NCI-H748 (cell line): Measurements from ENCODE around the gene AP4E1.
"Not testable (repeated sequence)": the region's sequence is repeated elsewhere in the genome, so short reads cannot be mapped to it uniquely, and the experiment has no call there.

Experiments
- DNase-seq: peaks from one replicate; lab custom pipeline; 2025; ENCODE audit not compliant: unreplicated experiment; lab: John Stamatoyannopoulos, UW

AP4E1 gene

DNA sequence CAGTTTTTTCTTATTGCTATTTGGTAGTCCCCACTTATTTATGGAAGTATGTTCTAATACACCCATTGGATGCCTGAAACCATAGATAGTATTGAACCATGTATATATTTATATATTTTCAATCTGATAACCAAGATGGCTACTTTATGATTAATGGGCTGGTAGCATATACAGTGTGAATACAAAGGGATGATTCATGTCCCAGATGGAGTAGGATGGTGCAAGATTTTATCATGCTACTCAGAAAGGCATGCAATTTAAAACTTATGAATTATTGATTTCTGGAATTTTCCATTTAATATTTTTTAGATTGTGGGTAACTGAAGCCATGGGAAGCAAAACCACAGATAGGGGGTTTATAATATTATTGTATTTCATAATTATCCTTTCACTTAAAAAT lies 35.2 kb downstream of the AP4E1 start:
- no peak for DNase-seq

DNA sequence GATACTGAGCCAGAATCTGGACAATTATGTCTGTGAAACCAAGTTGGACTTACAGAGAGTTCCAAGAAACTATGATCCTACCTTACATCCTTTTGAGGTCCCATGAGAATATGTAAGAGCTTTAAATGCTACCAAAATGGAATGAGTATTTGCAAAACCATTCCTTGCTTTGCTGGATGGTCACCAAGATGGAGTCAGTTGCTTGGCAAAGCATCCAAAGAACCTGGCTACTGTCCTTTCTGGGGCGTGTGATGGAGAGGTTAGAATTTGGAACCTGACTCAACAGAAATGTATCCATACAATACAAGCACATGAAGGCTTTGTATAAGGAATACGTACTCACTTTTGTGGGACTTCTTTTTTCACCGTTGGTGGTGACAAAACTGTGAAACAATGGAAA lies 36.2 kb downstream of the AP4E1 start:
- no peak for DNase-seq

- DNase-seq: peak; percentile 0
Observed at GRCh38 chr15:50945725-50946124, 37.2 kb downstream of the AP4E1 start.

- not testable (repeated sequence) for DNase-seq
Observed at GRCh38 chr15:50950745-50951144, 42.3 kb downstream of the AP4E1 start.

DNA sequence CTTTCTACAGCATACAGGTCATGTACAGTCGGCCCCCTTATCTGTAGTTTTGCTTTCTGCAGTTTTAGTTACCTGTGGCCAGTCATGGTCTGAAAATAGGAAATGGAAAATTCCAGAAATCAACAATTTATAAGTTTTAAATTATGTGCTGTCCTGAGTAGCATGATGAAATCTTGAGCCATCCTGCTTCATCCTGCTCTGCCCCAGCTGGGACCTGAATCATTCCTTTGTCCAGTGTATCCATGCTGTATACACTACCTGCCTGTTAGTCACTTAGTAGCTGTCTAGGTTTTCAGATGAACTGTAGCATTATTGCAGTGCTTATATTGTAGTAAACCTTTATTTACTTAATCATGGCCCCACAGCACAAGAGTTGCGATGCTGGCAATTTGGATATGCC lies 44.8 kb downstream of the AP4E1 start:
- DNase-seq: no peak

GRCh38 chr15:50954837-50955236 lies 46.4 kb downstream of the AP4E1 start:
- DNase-seq: not testable (repeated sequence)

DNA sequence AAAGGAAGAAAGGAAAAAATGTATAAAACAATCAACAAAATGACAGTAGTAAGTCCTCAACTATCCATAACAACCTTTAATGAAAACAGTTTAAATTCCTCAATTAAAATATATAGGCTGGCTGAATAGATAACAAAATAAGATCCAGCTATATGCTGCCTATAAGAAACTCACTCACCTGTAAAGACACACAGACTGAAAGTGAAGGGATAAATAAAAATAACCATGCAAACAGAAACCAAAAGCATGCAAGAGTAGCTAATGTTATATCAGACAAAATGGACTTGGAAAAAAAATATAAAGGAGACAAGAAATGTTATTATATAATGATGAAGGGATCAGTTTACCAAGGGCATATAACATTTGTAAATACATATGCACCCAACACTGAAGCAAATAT lies 51.2 kb downstream of the AP4E1 start:
- DNase-seq: no peak

- no peak for DNase-seq
Observed at GRCh38 chr15:50964075-50964474, 55.6 kb downstream of the AP4E1 start.

GRCh38 chr15:50968353-50968752 lies 59.9 kb downstream of the AP4E1 start:
- no peak for DNase-seq

DNA sequence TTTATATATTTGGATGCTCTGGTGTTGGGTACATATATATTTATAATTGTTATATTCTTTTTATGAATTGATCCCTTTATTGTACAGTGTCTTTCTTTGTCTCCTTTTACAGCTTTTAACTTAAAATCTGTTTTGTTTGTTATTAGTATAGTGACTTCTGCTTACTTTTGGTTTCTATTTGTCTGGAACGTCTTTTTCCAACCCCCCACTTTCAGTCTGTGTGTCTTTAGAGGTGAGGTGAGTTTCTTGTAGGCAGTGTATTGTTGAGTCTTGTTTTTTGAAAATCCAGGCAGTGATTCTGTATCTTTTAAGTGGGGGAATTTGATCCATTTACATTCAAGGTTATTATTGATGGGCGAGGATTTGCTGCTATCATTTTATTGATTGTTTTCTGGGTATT lies 62.0 kb downstream of the AP4E1 start:
- no peak for DNase-seq

DNA sequence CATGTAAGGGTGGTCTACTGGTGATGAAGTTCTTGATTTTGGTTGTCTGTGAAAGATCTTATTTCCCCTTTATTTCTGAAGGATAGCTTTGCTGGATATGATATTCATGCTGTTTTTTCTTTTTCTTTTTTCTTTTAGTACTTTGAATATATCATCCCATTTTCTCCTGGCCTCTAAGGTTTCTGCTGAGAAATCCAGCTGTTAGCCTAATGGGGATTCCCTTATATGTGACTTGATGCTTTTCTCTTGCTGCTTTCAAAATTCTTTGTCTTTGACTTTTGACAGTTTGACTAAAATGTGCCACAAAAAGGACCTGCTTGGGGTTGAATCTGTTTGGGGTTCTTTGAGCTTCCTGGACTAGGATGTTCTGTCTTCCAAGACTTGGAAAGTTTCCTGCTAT lies 62.6 kb downstream of the AP4E1 start:
- no peak for DNase-seq

DNA sequence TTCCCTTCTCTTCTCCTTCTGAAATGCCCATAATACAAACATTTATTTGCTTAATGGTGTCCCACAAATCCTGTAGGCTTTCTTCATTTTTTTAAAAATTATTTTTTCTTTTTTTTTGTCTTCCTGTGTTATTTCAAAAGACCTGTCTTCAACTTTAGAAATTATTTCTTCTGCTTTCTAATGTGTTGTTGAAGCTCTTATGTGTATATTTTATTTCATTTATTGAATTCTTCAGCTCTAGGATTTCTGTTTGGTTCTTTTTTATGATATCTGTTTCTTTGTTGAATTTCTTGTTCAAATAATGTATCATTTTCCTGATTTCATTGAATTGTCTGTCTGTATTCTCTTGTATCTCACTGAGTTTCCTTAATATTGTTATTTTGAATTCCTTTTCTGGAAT lies 63.1 kb downstream of the AP4E1 start:
- no peak for DNase-seq

DNA sequence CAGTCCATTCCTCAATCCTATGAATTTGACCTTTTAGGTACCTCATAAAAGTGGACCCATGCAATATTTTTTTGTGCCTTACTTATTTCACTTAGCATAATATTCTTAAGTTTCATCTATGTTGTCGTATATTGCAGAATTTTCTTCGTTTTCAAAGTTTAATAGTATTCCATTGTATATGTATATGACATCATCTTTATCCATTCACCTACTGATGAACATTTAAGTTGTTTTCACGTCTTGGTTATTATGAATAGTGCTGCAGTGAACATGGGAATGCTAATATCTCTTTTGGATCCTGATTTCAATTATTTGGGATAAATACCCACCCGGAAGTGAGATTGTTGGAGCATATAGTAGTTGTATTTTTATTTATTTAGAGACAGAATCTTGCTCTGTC lies 65.1 kb downstream of the AP4E1 start:
- no peak for DNase-seq

DNA sequence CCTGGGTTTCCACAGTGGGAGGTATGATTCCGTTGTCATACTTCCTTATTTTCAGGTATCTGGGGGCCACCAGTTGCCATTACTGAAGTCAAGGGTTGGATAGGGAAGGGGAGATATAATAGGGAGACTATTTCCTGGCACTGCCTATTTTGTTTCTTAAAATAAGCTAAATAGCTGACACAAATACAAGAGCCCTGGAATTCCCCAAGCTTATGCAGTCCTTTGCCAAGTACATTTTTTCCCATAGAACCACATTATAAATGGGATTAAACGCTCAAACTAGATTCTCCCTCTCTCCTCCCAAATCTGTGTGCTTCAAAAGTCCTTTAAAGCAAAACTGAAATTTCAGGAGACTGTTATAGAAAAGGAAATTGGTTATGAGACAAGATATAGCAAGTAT lies 68.7 kb downstream of the AP4E1 start:
- no peak for DNase-seq

GRCh38 chr15:50978580-50978979 lies 70.1 kb downstream of the AP4E1 start:
- DNase-seq: no peak

DNA sequence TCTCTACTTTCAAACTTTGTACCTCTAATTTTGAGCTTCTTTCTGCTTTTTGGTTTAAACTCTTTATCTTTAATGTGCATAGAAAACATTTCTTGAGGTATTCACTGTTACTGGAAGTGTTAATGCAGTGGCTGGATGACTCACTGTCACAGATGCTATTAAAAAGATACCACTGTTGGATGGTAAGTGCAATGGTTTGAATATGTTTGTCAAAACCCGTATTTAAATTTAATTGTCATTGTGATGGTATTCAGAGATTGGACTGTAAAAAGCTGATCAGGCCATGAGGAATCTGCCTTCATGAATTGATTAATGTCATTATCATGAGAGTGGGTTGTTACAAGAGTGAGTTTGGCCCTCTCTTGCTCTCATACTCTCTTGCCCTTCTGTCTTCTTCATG lies 70.6 kb downstream of the AP4E1 start:
- DNase-seq: no peak

- DNase-seq: no peak
Observed at GRCh38 chr15:50993598-50993997, 85.1 kb downstream of the AP4E1 start.

DNA sequence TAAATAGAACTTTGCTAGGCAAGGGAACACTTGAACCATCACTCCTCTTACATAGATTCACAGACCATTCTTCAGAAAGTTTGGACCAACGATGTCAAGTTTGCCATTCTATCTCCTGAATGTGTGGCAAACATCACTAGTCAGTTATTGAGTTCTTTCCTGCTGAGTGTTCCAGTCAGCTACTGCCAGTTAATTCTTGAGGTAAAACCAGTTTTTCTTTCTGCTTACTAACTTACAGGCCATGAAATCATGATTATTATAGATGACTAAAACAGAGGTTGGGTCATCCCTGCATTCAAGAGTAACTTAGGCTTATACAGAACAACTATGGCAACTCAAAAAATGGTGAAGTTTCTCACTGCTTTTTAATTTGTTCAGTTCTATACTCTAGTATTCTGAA lies 88.2 kb downstream of the AP4E1 start:
- DNase-seq: no peak

DNA sequence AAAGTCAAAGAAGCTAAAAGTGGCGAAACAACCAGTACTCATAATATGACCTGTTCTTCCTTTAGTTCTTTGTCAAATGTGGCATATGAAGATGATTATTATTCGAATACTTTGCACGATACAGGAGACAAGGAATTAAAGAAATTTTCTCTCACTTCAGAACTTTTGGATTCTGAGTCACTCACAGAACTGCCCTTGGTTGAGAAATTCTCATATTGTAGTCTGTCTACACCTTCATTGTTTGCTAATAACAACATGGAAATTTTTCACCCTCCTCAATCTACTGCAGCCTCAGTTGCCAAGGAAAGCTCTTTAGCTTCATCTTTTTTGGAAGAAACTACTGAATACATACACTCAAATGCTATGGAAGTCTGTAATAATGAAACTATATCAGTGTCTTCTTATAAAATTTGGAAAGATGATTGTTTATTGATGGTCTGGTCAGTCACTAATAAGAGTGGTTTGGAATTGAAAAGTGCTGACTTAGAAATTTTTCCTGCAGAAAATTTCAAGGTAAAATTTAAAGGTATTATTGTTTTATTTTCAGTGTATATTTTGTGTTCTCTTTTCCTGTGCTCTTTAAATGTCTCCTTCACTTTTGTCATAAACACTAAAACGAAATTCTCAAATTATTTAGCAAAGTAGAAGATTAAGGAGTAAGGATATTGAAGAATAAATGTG lies 89.0 kb downstream of the AP4E1 start:
- no peak for DNase-seq

DNA sequence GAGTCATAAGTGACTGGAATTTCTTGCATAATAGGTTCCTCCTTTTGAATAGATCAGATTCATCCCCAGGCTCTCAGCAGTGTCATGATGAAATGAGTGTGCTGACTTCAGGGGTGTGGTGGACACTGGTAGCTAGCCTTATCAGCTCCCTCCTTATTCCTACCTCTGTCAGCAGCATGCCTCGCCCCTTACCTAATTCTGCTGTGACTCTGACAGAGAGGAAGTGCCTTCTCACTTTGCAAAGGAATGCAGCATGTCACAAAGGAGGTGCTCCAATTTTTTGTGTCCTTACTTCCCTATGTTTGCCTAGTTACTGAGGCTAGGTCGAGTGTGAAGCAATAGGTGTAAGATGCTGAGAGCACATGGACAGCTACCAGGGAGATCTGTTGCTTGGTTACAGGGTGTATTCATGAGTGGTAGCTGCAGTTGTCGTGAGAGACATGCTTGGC lies 95.6 kb downstream of the AP4E1 start:
- peak; percentile 2 for DNase-seq

DNA sequence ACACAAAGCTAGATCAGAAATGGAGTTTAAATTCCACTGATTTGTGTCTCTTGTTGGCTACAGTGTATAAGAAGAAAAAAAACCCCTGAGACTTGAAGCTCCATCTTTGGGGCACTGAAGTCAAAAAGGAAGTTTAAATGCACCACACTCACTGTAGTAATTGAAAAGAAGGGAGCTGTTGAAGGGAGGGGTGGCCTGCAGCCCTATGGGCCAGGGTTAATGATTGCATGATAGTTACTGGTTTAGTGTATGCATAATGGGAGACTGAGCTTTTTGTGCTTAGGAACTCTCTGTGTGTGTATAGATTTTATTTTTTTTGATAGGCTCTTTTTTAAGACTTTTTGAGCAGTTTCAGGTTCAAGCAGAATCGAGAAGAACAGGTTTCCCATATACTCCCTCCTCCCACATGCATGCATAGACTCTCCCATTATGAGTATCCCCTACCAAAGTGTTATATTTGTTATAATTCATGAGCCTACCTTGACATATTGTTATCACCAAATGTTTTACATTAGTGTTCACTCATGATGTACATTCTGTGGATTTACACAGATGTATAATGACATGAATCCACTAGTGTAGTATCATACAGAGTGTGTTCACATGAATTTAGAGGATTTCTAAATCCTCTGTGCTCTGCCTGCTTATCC lies 98.0 kb downstream of the AP4E1 start:
- DNase-seq: no peak

- DNase-seq: no peak
Observed at GRCh38 chr15:51007131-51007666, 98.7 kb downstream of the AP4E1 start.

- DNase-seq: no peak
Observed at GRCh38 chr15:51011212-51011611, 102.7 kb downstream of the AP4E1 start.
